H9 (cell line): Measurements from ENCODE around the gene GLB1L2. TPM values are rescaled to one million over a fixed set of nuclear protein-coding genes. Genes with fewer than 3 reads are reported as not detected.

Source experiments
- DNase-seq: peaks from one replicate; pipeline ENCODE4 v3.0.0-alpha.2; 2017
- H2AFZ ChIP-seq: one replicate; pipeline ENCODE4 v1.6.1; 2013; ENCODE audit warnings: mild to moderate bottlenecking, low read length, control low read depth, moderate library complexity
- H2AK5ac ChIP-seq: 2 replicates; pipeline ENCODE4 v1.6.1; 2013; ENCODE audit warnings: low read length, control low read depth, mixed read lengths; ENCODE audit not compliant: insufficient read length
- H2BK120ac ChIP-seq: one replicate; pipeline ENCODE4 v1.6.1; 2013; ENCODE audit warnings: low read depth, mild to moderate bottlenecking, low read length, control low read depth, inconsistent platforms; ENCODE audit not compliant: poor library complexity, severe bottlenecking
- H2BK12ac ChIP-seq: 2 replicates; pipeline ENCODE4 v1.6.1; 2013; ENCODE audit warnings: low read length, control low read depth, mixed read lengths, low read depth; ENCODE audit not compliant: insufficient read length
- H2BK15ac ChIP-seq: 2 replicates; pipeline ENCODE4 v1.6.1; 2013; ENCODE audit warnings: low read depth, low read length, control low read depth
- H2BK20ac ChIP-seq: one replicate; pipeline ENCODE4 v1.6.1; 2013; ENCODE audit warnings: low read depth, mild to moderate bottlenecking, low read length, control low read depth, inconsistent platforms; ENCODE audit not compliant: poor library complexity, severe bottlenecking
- H2BK5ac ChIP-seq: 2 replicates; pipeline ENCODE4 v1.6.1; 2013; ENCODE audit warnings: low read length, control low read depth, mixed read lengths; ENCODE audit not compliant: insufficient read length
- H3K14ac ChIP-seq: 2 replicates; pipeline ENCODE4 v1.6.1; 2013; ENCODE audit warnings: low read length, control low read depth; ENCODE audit not compliant: insufficient read depth
- H3K18ac ChIP-seq: 2 replicates; pipeline ENCODE4 v1.6.1; 2013; ENCODE audit warnings: low read depth, mild to moderate bottlenecking, mixed read lengths, low read length, control low read depth; ENCODE audit not compliant: insufficient read length
- H3K23ac ChIP-seq: 2 replicates; pipeline ENCODE4 v1.6.1; 2013; ENCODE audit warnings: low read length, control low read depth, mixed read lengths, low read depth; ENCODE audit not compliant: insufficient read length
- H3K23me2 ChIP-seq: 2 replicates; pipeline ENCODE4 v1.6.1; 2013; ENCODE audit warnings: low read depth, mild to moderate bottlenecking, mixed read lengths, low read length, control low read depth; ENCODE audit not compliant: insufficient read length, poor library complexity, severe bottlenecking
- H3K27ac ChIP-seq: 2 replicates; pipeline ENCODE4 v1.5.1; 2013; ENCODE audit warnings: low read length, control low read depth, mixed read lengths, low read depth; ENCODE audit not compliant: insufficient read length
- H3K27me3 ChIP-seq: 2 replicates; pipeline ENCODE4 v1.6.1; 2013; ENCODE audit warnings: low read length, control low read depth, inconsistent platforms; ENCODE audit not compliant: insufficient read depth
- H3K4ac ChIP-seq: 2 replicates; pipeline ENCODE4 v1.6.1; 2013; ENCODE audit warnings: low read depth, mild to moderate bottlenecking, control low read depth, inconsistent platforms, low read length, moderate library complexity
- H3K4me1 ChIP-seq: 2 replicates; pipeline ENCODE4 v1.6.1; 2013; ENCODE audit warnings: low read length, control low read depth, inconsistent platforms; ENCODE audit not compliant: insufficient read depth
- H3K4me2 ChIP-seq: 2 replicates; pipeline ENCODE4 v1.6.1; 2013; ENCODE audit warnings: low read length, control low read depth, mixed read lengths; ENCODE audit not compliant: insufficient read length, insufficient read depth
- H3K56ac ChIP-seq: 2 replicates; pipeline ENCODE4 v1.6.1; 2013; ENCODE audit warnings: low read depth, mild to moderate bottlenecking, mixed read lengths, low read length, control low read depth; ENCODE audit not compliant: insufficient read length
- H3K79me1 ChIP-seq: 2 replicates; pipeline ENCODE4 v1.6.1; 2013; ENCODE audit warnings: low read depth, mild to moderate bottlenecking, moderate library complexity, low read length, control low read depth, inconsistent platforms; ENCODE audit not compliant: insufficient read depth, poor library complexity, severe bottlenecking
- H3K79me2 ChIP-seq: 2 replicates; pipeline ENCODE4 v1.6.1; 2013; ENCODE audit warnings: low read length, control low read depth, inconsistent platforms; ENCODE audit not compliant: insufficient read depth
- H3K9ac ChIP-seq: 2 replicates; pipeline ENCODE4 v1.6.1; 2013; ENCODE audit warnings: low read length, control low read depth, mixed read lengths; ENCODE audit not compliant: insufficient read length; ENCODE audit errors: extremely low read depth
- H3K9me3 ChIP-seq: one replicate; pipeline ENCODE4 v1.6.1; 2013; ENCODE audit warnings: low read depth, low read length, inconsistent platforms; ENCODE audit not compliant: control insufficient read depth
- H3T11ph ChIP-seq: one replicate; pipeline ENCODE4 v1.6.1; 2013; ENCODE audit warnings: mild to moderate bottlenecking, low read length, control low read depth, inconsistent platforms
- H4K20me1 ChIP-seq: one replicate; pipeline ENCODE4 v1.6.1; 2013; ENCODE audit not compliant: control insufficient read depth, insufficient read length, insufficient read depth
- H4K5ac ChIP-seq: 2 replicates; pipeline ENCODE4 v1.6.1; 2013; ENCODE audit warnings: low read depth, mild to moderate bottlenecking, mixed read lengths, low read length, control low read depth; ENCODE audit not compliant: insufficient read length
- H4K8ac ChIP-seq: replicated peaks from 2 replicates; pipeline ENCODE4 v1.6.1; 2013; ENCODE audit warnings: low read length, control low read depth, mixed read lengths, low read depth; ENCODE audit not compliant: insufficient read length
- H4K91ac ChIP-seq: 2 replicates; pipeline ENCODE4 v1.6.1; 2013; ENCODE audit warnings: low read depth, mild to moderate bottlenecking, moderate library complexity, mixed read lengths, low read length, control low read depth; ENCODE audit not compliant: insufficient read length
- H3K27ac Mint-ChIP-seq, 3 experiments: 2 replicates in 2 of 3; 3 replicates in 1 of 3; pipeline ENCODE4 v1.8.0; 2020 to 2021; ENCODE audit warnings: mixed read lengths in 3 of 3, mild to moderate bottlenecking in 1 of 3, moderate library complexity in 1 of 3
- H3K27me3 Mint-ChIP-seq: 2 replicates; pipeline ENCODE4 v1.8.0; 2021; ENCODE audit warnings: low read depth, mild to moderate bottlenecking, moderate library complexity, mixed read lengths
- H3K36me3 Mint-ChIP-seq, 3 experiments: 2 replicates in 2 of 3; 3 replicates in 1 of 3; pipeline ENCODE4 v1.8.0; 2020 to 2021; ENCODE audit warnings: low read depth in 3 of 3, mixed read lengths in 3 of 3; ENCODE audit not compliant: insufficient read depth in 1 of 3
- H3K4me1 Mint-ChIP-seq, 2 experiments: 2 replicates each; pipeline ENCODE4 v1.8.0; 2020; ENCODE audit warnings: mixed read lengths in 2 of 2
- H3K4me3 Mint-ChIP-seq, 2 experiments: 2 replicates in 1 of 2; 3 replicates in 1 of 2; pipeline ENCODE4 v1.8.0; 2020 to 2021; ENCODE audit warnings: mild to moderate bottlenecking in 2 of 2, mixed read lengths in 2 of 2, moderate library complexity in 1 of 2
- H3K9me3 Mint-ChIP-seq, 2 experiments: 2 replicates in 1 of 2; 3 replicates in 1 of 2; pipeline ENCODE4 v1.8.0; 2020; ENCODE audit warnings: mild to moderate bottlenecking in 2 of 2, mixed read lengths in 2 of 2, moderate library complexity in 1 of 2
- WGBS: extraction: QIAGEN DNeasy Blood & Tissue Kit; methylation state at CpG from one replicate; pipeline ENCODE4 v1.1.7; 2013; ENCODE audit warnings: missing lambda C conversion rate, low lambda C conversion rate, mixed read lengths; ENCODE audit not compliant: insufficient read length; ENCODE audit errors: extremely low coverage; 5-methylcytosine and 5-hydroxymethylcytosine counted together
- total RNA-seq: library from RNA; stranded (reverse); gene quantifications from 2 replicates; pipeline ENCODE4 v1.2.1, GENCODE V29; 2021
- TF ChIP-seq, protein P1 (sequence below): fragments of 200-600 bp; sonication (generic); conservative IDR thresholded peaks from 3 replicates; pipeline ENCODE4 v1.8.0; 2021; ENCODE audit warnings: antibody characterized with exemption, mild to moderate bottlenecking

The GLB1L2 gene
- total RNA-seq, 1 experiment from 2014 or later, result 2.4 TPM

DNA sequence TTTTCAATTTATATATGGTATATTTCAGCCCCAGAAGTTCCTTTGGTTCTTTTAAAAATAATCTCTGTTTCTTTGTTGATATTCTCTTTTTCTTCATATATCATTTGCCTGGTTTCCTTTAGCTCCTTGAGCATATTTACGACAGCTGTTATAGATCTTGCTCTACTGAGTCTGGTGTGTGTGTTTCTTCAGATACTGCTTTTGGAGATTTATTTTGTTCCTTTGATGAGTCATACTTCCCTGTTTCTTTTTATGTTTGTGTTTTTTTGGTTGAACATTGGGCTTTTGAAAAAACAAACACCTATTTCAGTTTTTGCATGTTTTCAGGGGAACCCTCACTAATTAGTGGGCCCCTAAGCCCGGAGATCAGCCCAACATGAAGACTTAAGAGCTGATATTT is 23.3 kb downstream of the GLB1L2 start:
- no peaks in the 10 kb centered on the region for H3K79me2 ChIP-seq
- no peak overlapping the region for H3K4ac ChIP-seq
- no peak overlapping the region for H3K9ac ChIP-seq
- no peak overlapping the region for H3K23ac ChIP-seq
- H3K9me3 Mint-ChIP-seq, result peaks cover 5 to 6% of the 10 kb centered on the region in 2 experiments; a peak in 3 of 5 replicates
- no peak overlapping the region for H3K4me3 Mint-ChIP-seq
- H3K14ac ChIP-seq, result no peak overlapping the region
- H3K23me2 ChIP-seq, result no peaks in the 10 kb centered on the region
- no peak overlapping the region for H2BK12ac ChIP-seq
- no peak overlapping the region for H2BK20ac ChIP-seq
- H4K5ac ChIP-seq, result no peak overlapping the region
- H3K4me2 ChIP-seq, result no peak overlapping the region
- no peak overlapping the region for H4K91ac ChIP-seq
- H3K4me1 ChIP-seq, result no peaks in the 10 kb centered on the region; the same call in 1 of the 2 replicates
- no CpG with 5 or more reads among the region's 2 CpGs for WGBS
- H2BK15ac ChIP-seq, result no peak overlapping the region
- no peak overlapping the region for H2AFZ ChIP-seq
- TF ChIP-seq, protein P1, sequence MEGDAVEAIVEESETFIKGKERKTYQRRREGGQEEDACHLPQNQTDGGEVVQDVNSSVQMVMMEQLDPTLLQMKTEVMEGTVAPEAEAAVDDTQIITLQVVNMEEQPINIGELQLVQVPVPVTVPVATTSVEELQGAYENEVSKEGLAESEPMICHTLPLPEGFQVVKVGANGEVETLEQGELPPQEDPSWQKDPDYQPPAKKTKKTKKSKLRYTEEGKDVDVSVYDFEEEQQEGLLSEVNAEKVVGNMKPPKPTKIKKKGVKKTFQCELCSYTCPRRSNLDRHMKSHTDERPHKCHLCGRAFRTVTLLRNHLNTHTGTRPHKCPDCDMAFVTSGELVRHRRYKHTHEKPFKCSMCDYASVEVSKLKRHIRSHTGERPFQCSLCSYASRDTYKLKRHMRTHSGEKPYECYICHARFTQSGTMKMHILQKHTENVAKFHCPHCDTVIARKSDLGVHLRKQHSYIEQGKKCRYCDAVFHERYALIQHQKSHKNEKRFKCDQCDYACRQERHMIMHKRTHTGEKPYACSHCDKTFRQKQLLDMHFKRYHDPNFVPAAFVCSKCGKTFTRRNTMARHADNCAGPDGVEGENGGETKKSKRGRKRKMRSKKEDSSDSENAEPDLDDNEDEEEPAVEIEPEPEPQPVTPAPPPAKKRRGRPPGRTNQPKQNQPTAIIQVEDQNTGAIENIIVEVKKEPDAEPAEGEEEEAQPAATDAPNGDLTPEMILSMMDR, result no peak
- no peaks in the 10 kb centered on the region; a peak in 2 of 7 replicates for H3K36me3 Mint-ChIP-seq
- H2AK5ac ChIP-seq, result no peak overlapping the region
- no peak overlapping the region for H3K27ac Mint-ChIP-seq
- H2BK5ac ChIP-seq, result no peak overlapping the region
- peaks cover 4 to 7% of the 10 kb centered on the region in 2 experiments for H3K4me1 Mint-ChIP-seq
- H3K27me3 ChIP-seq, result peaks cover 3% of the 10 kb centered on the region; the same call in 1 of the 2 replicates
- H3K9me3 ChIP-seq, result no peaks in the 10 kb centered on the region
- peaks cover 33% of the 10 kb centered on the region for H3K27me3 Mint-ChIP-seq
- H3K79me1 ChIP-seq, result no peaks in the 10 kb centered on the region
- H3K56ac ChIP-seq, result no peak overlapping the region
- no peak overlapping the region for H3K18ac ChIP-seq
- no peak overlapping the region for H4K8ac ChIP-seq
- no peak for DNase-seq
- H2BK120ac ChIP-seq, result no peak overlapping the region
- no peaks in the 10 kb centered on the region for H4K20me1 ChIP-seq
- H3T11ph ChIP-seq, result no peak overlapping the region
- no peak overlapping the region for H3K27ac ChIP-seq
